HG03520 (cell line): ENCODE measurements around the gene SSX4B.
"Not testable (repeated sequence)": the region's sequence is repeated elsewhere in the genome, so short reads cannot be mapped to it uniquely, and the experiment has no call there.

Experiments used
- ATAC-seq: cut with Tn5 transposase; IDR thresholded peaks from one replicate; pipeline ENCODE4 v1.9.1; 2021; ENCODE audit warnings: mild to moderate bottlenecking, moderate library complexity; ENCODE audit not compliant: unreplicated experiment

Gene SSX4B

DNA sequence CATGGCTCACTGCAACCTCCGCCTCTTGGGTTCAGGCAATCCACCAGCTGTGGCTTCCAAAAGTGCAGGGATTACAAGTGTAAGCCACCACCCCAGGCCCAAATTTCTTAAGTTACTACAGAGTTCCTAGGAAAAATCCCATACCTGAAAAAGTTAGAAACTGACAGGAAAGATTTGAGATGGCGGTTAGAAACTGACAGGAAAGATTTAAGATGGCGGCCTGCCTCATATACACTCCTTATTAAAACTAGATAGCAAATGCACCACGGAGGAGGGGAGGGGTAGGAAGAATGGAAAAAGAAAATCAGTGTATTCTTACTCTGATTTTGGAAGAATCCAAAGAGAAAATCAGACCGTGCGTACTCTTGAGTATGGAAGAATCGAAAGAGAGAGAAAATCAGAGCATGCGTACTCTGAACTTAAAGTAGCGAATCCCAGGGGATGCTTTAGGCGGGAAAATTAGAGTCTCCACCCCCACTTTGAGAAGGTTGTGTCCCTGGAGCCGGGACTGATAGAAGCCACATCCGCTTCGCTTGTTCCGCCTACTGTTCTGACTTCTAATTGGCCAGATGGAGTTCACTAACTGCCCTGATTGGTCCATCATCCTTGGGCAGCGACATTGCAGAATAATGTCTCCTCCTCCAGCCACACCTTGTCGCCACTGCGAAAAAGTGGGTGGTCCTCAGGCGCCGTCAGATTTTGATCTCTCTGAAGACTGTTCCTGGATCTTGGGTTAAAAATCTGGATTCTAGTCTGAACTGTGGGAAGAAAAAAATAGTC, 55.3 kb downstream of the SSX4B start, which contains the start of gene SSX3:
Gene SSX3, minus strand, starts transcription at position 389 of the 780 bp plus-strand sequence. CDS start 1,454 bp downstream, outside the sequence.
- ATAC-seq: not testable (repeated sequence)
